Fibroblast of gingiva (primary cell): ENCODE measurements around the gene TNFAIP2.
A peak's percentile ranks its signal among the peaks of the same experiment; 100 is the strongest.

Experiments
- DNase-seq: peaks from one replicate; pipeline ENCODE4 v3.0.0-alpha.2; 2011; ENCODE audit warnings: low read depth

Gene TNFAIP2

GRCh38 chr14:103094406-103095209 lies 28.7 kb upstream of the TNFAIP2 start, which contains the start of gene EXOC3L4:
Gene EXOC3L4, plus strand, starts transcription at chr14:103094725. Its CDS starts 5,495 bp downstream, at chr14:103100220.
- no peak for DNase-seq

GRCh38 chr14:103095210-103095778 lies 28.0 kb upstream of the TNFAIP2 start:
- no peak for DNase-seq

- DNase-seq = no peak
These were observed 26.9 kb upstream of the TNFAIP2 start for GRCh38 chr14:103096387-103096786.

GRCh38 chr14:103097244-103097993 lies 25.8 kb upstream of the TNFAIP2 start:
- DNase-seq = no peak

- DNase-seq = no peak
These were observed 25.0 kb upstream of the TNFAIP2 start for GRCh38 chr14:103097994-103098957.

- no peak for DNase-seq
These were observed 24.1 kb upstream of the TNFAIP2 start for GRCh38 chr14:103099081-103099732.

GRCh38 chr14:103099733-103100280 lies 23.5 kb upstream of the TNFAIP2 start:
- no peak for DNase-seq

GRCh38 chr14:103100281-103101121 lies 22.8 kb upstream of the TNFAIP2 start:
- DNase-seq = no peak

GRCh38 chr14:103101257-103101962 lies 21.9 kb upstream of the TNFAIP2 start:
- no peak for DNase-seq

GRCh38 chr14:103101963-103102688 lies 21.1 kb upstream of the TNFAIP2 start:
- DNase-seq = no peak

GRCh38 chr14:103102689-103103260 lies 20.5 kb upstream of the TNFAIP2 start:
- DNase-seq = no peak

GRCh38 chr14:103103461-103104388 lies 19.5 kb upstream of the TNFAIP2 start:
- DNase-seq = peak; percentile 43

GRCh38 chr14:103104389-103104653 lies 18.9 kb upstream of the TNFAIP2 start:
- DNase-seq = no peak

GRCh38 chr14:103104654-103105452 lies 18.4 kb upstream of the TNFAIP2 start:
- no peak for DNase-seq

GRCh38 chr14:103105580-103106150 lies 17.6 kb upstream of the TNFAIP2 start:
- no peak for DNase-seq

- DNase-seq = no peak
These were observed 15.8 kb upstream of the TNFAIP2 start for GRCh38 chr14:103107455-103107854.
